ENCODE data around the gene AATK.

- TF ChIP-seq, protein P1, sequence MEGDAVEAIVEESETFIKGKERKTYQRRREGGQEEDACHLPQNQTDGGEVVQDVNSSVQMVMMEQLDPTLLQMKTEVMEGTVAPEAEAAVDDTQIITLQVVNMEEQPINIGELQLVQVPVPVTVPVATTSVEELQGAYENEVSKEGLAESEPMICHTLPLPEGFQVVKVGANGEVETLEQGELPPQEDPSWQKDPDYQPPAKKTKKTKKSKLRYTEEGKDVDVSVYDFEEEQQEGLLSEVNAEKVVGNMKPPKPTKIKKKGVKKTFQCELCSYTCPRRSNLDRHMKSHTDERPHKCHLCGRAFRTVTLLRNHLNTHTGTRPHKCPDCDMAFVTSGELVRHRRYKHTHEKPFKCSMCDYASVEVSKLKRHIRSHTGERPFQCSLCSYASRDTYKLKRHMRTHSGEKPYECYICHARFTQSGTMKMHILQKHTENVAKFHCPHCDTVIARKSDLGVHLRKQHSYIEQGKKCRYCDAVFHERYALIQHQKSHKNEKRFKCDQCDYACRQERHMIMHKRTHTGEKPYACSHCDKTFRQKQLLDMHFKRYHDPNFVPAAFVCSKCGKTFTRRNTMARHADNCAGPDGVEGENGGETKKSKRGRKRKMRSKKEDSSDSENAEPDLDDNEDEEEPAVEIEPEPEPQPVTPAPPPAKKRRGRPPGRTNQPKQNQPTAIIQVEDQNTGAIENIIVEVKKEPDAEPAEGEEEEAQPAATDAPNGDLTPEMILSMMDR (IDR thresholded peaks at IDR 0.05 in 2 of 3, conservative IDR thresholded peaks at IDR 0.05 in 1 of 3; ENCODE audit: control insufficient read depth in 2 of 3, extremely low read depth in 1 of 3, insufficient read depth in 1 of 3, low read depth in 3 of 3, low read length in 3 of 3) = no peak
- TF ChIP-seq POLR2AphosphoS5 (IDR thresholded peaks at IDR 0.05; ENCODE audit: low read length) = no peak
Measured at GRCh38 chr17:81154961-81155360, 11.1 kb downstream of the AATK start.

Measured in GM12878 (cell line).